ENCODE measurements around the gene FXYD4.

- TF ChIP-seq CTCF (optimal IDR thresholded peaks at IDR 0.05 in 1 of 3, IDR thresholded peaks at IDR 0.05 in 1 of 3, conservative IDR thresholded peaks at IDR 0.05 in 1 of 3; ENCODE audit: extremely low read depth in 1 of 3, insufficient read depth in 2 of 3, low read length in 3 of 3) (no peak), EZH2 (IDR thresholded peaks at IDR 0.05; ENCODE audit: low read length) (no peak)
Observed at GRCh38 chr10:43421201-43421507, 49.7 kb downstream of the FXYD4 start.
